GM12864 (cell line): ENCODE measurements around the gene ISOC1.
A peak's percentile ranks its signal among the peaks of the same experiment; 100 is the strongest.

Experiments used
- DNase-seq: peaks from one replicate; pipeline ENCODE4 v3.0.0-alpha.2; 2011; ENCODE audit warnings: low read depth
- H3K4me3 ChIP-seq: 2 replicates; pipeline ENCODE4 v1.5.1; 2011; ENCODE audit warnings: mild to moderate bottlenecking, low read depth, low read length, control low read depth
- TF ChIP-seq, protein P1 (sequence below): IDR thresholded peaks from 2 replicates; pipeline ENCODE4 v1.5.1; 2011; ENCODE audit warnings: low read depth, mild to moderate bottlenecking, moderate library complexity, low read length, control low read depth, inconsistent platforms; ENCODE audit errors: missing control alignments

ISOC1 gene

DNA sequence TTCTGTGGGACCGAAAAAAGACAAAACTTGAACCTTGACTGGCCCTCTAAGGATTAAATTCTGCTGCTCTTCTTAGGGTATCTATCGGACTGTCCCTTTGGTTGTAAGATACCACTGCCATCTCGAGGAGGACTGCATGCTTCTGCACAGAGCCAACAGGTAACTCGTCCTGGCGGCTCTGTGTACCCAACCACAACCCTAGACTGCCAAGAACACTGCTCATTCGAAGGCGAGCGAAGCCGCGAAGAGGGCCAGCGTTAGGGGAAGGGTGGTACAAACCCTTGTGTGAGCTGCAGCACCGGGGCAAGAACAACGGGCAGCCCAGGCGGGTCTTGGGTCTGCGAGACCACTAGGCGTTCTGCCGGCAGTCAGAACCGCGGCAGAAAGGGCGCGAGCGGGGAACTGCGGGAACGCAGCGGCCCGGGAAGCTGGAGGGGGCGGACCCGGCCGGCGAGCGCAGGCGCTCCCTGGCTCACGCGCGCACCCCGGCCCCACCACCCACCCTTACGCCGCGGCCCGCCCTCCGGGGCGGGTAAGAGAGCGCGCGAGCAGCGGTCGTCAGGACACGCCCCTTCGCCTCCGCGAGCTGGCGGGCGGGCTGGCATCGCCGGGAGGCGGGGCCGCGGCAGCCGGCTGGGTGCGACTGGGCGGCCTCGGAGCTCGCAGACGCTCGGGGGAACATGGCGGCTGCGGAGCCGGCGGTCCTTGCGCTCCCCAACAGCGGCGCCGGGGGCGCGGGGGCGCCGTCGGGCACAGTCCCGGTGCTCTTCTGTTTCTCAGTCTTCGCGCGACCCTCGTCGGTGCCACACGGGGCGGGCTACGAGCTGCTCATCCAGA, at the start of gene ISOC1:
Gene ISOC1, plus strand, starts transcription at position 663 of the 837 bp plus-strand sequence. Its CDS starts 18 bp downstream, at position 681.
- TF ChIP-seq, protein P1, sequence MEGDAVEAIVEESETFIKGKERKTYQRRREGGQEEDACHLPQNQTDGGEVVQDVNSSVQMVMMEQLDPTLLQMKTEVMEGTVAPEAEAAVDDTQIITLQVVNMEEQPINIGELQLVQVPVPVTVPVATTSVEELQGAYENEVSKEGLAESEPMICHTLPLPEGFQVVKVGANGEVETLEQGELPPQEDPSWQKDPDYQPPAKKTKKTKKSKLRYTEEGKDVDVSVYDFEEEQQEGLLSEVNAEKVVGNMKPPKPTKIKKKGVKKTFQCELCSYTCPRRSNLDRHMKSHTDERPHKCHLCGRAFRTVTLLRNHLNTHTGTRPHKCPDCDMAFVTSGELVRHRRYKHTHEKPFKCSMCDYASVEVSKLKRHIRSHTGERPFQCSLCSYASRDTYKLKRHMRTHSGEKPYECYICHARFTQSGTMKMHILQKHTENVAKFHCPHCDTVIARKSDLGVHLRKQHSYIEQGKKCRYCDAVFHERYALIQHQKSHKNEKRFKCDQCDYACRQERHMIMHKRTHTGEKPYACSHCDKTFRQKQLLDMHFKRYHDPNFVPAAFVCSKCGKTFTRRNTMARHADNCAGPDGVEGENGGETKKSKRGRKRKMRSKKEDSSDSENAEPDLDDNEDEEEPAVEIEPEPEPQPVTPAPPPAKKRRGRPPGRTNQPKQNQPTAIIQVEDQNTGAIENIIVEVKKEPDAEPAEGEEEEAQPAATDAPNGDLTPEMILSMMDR: peak; percentile 7
- DNase-seq: peak; percentile 60
- H3K4me3 ChIP-seq: peak within 1 kb of the TSS; percentile 99

DNA sequence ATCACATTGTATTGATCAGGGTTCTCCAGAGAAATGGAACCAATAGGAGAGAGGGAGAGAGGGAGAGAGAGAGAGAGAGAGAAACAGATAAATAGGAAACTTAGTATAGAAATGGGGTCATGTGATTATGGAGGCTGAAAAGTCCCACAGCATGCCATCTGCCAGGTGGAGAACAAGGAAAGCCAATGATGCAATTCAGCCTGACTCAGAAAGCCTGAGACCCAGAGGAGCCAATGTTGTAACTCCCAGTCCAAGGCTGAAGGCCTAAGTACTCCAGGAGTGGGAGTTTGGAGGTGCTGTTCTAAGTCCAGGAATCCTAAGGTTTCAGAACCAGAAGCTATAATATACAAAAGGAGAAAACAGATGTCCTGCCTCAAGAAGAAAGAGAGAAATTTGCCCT, 48.4 kb upstream of the ISOC1 start:
- DNase-seq: no peak
- TF ChIP-seq, protein P1: no peak
- H3K4me3 ChIP-seq: no peak overlapping the region

DNA sequence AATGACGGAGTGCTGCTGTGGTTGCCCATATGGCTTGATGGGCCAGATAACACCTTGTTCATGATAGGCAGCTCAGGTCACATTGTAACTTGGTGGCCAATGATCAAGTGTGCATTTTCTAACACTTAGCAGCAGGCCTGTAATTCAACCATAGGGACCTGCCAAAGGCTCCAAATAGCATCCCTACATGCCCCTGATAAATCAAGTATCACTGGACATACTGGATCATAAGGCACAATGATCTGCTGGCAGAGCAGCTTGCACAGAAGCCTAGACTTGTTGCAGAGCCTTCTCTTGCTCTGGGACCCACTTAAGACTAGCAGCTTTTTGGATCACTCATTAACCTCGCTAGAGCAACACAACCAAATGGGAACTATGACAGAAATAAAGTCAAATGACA, 46.0 kb upstream of the ISOC1 start:
- TF ChIP-seq, protein P1: no peak
- H3K4me3 ChIP-seq: no peak overlapping the region
- no peak for DNase-seq

DNA sequence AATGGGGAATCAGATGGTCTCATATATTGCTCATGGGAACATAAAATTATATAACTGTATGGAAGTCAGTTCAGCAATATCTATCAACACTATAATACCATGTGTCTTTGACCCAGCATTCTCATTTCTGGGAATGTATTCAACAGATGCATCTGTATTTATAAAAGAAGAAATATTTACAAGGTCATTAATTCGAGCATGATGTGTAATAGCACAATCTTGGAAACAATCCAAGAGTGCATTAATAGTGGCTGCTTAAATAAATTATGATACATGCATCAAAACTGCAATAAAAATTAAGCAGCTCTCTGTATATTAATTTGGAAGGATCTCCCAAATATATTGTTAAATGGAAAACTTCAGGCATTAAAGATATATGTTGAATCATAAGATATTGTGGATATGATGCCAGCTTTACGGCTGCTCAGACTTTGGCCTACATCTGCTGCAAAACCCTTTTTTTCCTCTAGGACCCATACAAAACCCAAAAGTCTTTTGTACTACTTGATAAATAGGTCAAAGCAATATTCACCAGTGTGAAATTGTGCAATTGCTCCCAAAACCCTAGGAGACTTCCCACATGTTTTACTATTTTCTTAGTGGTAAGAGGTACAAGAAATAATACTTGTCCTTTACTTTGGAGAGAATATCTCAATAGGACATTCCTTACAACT, 45.3 kb upstream of the ISOC1 start:
- DNase-seq: no peak

DNA sequence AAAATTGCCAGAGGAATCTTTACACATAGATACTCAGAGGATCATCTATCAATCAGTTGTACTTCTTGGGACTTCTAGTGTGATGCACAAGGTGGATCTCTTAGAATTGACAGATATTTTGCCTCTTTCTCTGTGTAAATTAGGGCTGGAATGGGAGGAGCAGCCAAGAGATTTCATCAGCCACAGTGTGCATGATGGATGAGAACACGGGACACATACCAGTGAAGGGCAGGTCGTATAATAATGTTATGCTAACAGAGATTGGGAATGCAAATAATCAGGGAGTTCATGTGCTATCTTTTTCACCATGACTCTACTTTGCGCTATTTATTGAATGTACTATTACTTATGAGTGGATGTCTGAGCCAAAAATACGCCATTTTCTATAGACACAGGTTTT, 43.3 kb upstream of the ISOC1 start:
- no peak for DNase-seq
- H3K4me3 ChIP-seq: no peak overlapping the region
- TF ChIP-seq, protein P1: no peak

More for the DNA sequence above, 45.3 kb upstream of the ISOC1 start:
- no peak overlapping the region for H3K4me3 ChIP-seq
- TF ChIP-seq, protein P1: no peak

DNA sequence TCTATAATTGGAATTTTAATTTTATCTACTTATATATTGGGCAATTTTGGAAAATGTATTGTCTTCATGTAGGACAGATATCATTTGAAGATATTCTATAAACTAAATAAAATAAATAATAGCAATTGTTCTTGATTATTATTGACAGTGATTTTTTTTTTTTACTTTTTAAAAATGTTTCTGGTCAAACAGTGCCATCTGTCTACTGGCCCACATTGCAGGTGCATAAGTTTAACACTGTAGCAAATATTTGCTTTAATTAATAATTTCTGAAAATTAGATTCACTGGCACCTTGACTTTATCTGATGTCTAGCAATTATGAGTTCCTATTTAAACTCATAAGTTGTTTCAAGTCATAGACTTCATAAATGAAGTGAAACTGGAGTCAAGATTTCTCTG, 41.1 kb upstream of the ISOC1 start:
- H3K4me3 ChIP-seq: no peak overlapping the region
- no peak for DNase-seq
- TF ChIP-seq, protein P1: no peak

DNA sequence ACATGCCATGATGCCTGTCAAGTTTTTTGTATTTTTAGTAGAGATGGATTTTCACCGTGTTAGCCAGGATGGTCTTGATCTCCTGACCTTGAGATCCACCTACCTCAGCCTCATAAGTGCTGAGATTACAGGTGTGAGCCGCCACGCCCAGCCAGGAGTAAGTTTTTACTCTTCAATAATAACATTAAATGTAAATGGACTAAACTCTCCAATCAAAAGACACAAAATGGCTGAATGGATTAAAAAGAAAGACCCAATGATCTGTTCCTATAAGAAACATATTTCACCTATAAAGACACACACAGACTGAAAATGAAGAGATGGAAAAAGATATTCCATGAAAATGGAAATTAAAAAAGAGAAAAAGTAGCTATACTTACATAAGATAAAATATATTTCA, 37.2 kb upstream of the ISOC1 start:
- TF ChIP-seq, protein P1: no peak
- no peak for DNase-seq
- no peak overlapping the region for H3K4me3 ChIP-seq
